Smooth muscle cell (in vitro differentiated cells): ENCODE measurements around the gene ACTN1. TPM values are rescaled to one million over a fixed set of nuclear protein-coding genes. Genes with fewer than 3 reads are reported as not detected.
A peak's percentile ranks its signal among the peaks of the same experiment; 100 is the strongest.

Experiments
- DNase-seq: peaks from one replicate; lab custom pipeline; 2025; ENCODE audit not compliant: unreplicated experiment; lab: John Stamatoyannopoulos, UW
- H2AFZ ChIP-seq: fragments of 200-600 bp; sonication (generic); 2 replicates; pipeline ENCODE4 v1.6.0; 2016; ENCODE audit warnings: antibody characterized with exemption, low read depth, mild to moderate bottlenecking
- H3F3A ChIP-seq: fragments of 200-600 bp; sonication (generic); 2 replicates; pipeline ENCODE4 v1.6.0; 2017; ENCODE audit warnings: antibody characterized with exemption, low read depth
- H3K27ac ChIP-seq: fragments of 200-600 bp; sonication (generic); 2 replicates; pipeline ENCODE4 v1.5.1; 2016; ENCODE audit warnings: low read depth, mild to moderate bottlenecking
- H3K27me3 ChIP-seq: fragments of 200-600 bp; sonication (generic); 2 replicates; pipeline ENCODE4 v1.6.1; 2016; ENCODE audit warnings: low read depth, mild to moderate bottlenecking
- H3K36me3 ChIP-seq: fragments of 200-600 bp; sonication (generic); 2 replicates; pipeline ENCODE4 v1.5.1; 2016; ENCODE audit warnings: low read depth
- H3K4me1 ChIP-seq: fragments of 200-600 bp; sonication (generic); 2 replicates; pipeline ENCODE4 v1.5.1; 2016; ENCODE audit warnings: low read depth
- H3K4me2 ChIP-seq: fragments of 200-600 bp; sonication (generic); 2 replicates; pipeline ENCODE4 v1.6.0; 2016; ENCODE audit warnings: mild to moderate bottlenecking
- H3K4me3 ChIP-seq: fragments of 200-600 bp; sonication (generic); 2 replicates; pipeline ENCODE4 v1.5.1; 2016; ENCODE audit warnings: mild to moderate bottlenecking
- H3K79me2 ChIP-seq: fragments of 200-600 bp; sonication (generic); 2 replicates; pipeline ENCODE4 v1.6.0; 2016; ENCODE audit warnings: low read depth, mild to moderate bottlenecking
- H3K9ac ChIP-seq: fragments of 200-600 bp; sonication (generic); 2 replicates; pipeline ENCODE4 v1.6.0; 2016; ENCODE audit warnings: low read depth
- H3K9me3 ChIP-seq: fragments of 200-600 bp; sonication (generic); replicated peaks from 2 replicates; pipeline ENCODE4 v1.5.1; 2016; ENCODE audit warnings: low read depth
- H4K20me1 ChIP-seq: fragments of 200-600 bp; sonication (generic); 2 replicates; pipeline ENCODE4 v1.6.0; 2016; ENCODE audit warnings: low read depth
- CTCF ChIP-seq: fragments of 200-600 bp; sonication (generic); IDR thresholded peaks from 2 replicates; pipeline ENCODE4 v1.5.1; 2017; ENCODE audit warnings: borderline replicate concordance, mild to moderate bottlenecking, antibody characterized with exemption; ENCODE audit not compliant: insufficient read depth, poor library complexity, severe bottlenecking
- WGBS: methylation state at CpG from one replicate; pipeline ENCODE4 v1.1.7; 2016; ENCODE audit warnings: low lambda C conversion rate; 5-methylcytosine and 5-hydroxymethylcytosine counted together
- polyA plus RNA-seq: library from polyadenylated mRNA; unstranded; fragments of >200 nt; fragmentation: Nextera tagmentation; extraction: Ambion mirVana; gene quantifications from 2 replicates; pipeline ENCODE4 v1.2.1, GENCODE V29; 2016
- total RNA-seq: library from RNA; depleted of rRNA; stranded (reverse); fragments of >200 nt; gene quantifications from 2 replicates; pipeline ENCODE4 v1.2.3, GENCODE V29; 2014

ACTN1 gene
- total and polyA plus RNA-seq, 2 experiments from 2014 or later: 422 to 806 TPM

GRCh38 chr14:68938271-68939150, 40.6 kb downstream of the ACTN1 start:
- 57% methylated on average over 4 of the region's 4 CpGs for WGBS

GRCh38 chr14:68937471-68938270, 41.4 kb downstream of the ACTN1 start:
- Histone ChIP-seq H4K20me1 (peaks cover 100% of the 10 kb centered on the region), H3K9ac (no peak overlapping the region), H3K4me1 (peaks cover 36% of the 10 kb centered on the region), H2AFZ (no peak overlapping the region), H3K36me3 (peaks cover 5% of the 10 kb centered on the region), H3K4me2 (peak overlapping the region; percentile 42), H3K27ac (peak overlapping the region; percentile 80), H3K79me2 (peaks cover 95% of the 10 kb centered on the region), H3K4me3 (no peak overlapping the region), H3K9me3 (no peaks in the 10 kb centered on the region), H3F3A (peaks cover 59% of the 10 kb centered on the region), H3K27me3 (no peaks in the 10 kb centered on the region)
- WGBS: 52% methylated on average over 11 of the region's 11 CpGs
- TF ChIP-seq CTCF: peak; percentile 19
- DNase-seq: no peak

More at GRCh38 chr14:68938271-68939150, 40.6 kb downstream of the ACTN1 start:
- DNase-seq: no peak
- peak overlapping the region; percentile 80 for H3K27ac ChIP-seq
- H4K20me1 ChIP-seq: peaks cover 100% of the 10 kb centered on the region
- peak overlapping the region; percentile 42 for H3K4me2 ChIP-seq
- no peak for TF ChIP-seq CTCF
- no peaks in the 10 kb centered on the region for H3K9me3 ChIP-seq
- H3K9ac ChIP-seq: peak overlapping the region; percentile 16
- H3F3A ChIP-seq: peaks cover 61% of the 10 kb centered on the region
- H2AFZ ChIP-seq: no peak overlapping the region
- no peaks in the 10 kb centered on the region for H3K27me3 ChIP-seq
- H3K4me3 ChIP-seq: no peak overlapping the region
- H3K36me3 ChIP-seq: peaks cover 5% of the 10 kb centered on the region
- peaks cover 95% of the 10 kb centered on the region for H3K79me2 ChIP-seq
- peaks cover 36% of the 10 kb centered on the region for H3K4me1 ChIP-seq

GRCh38 chr14:68936980-68937379, 42.1 kb downstream of the ACTN1 start:
- Histone ChIP-seq H2AFZ (no peak overlapping the region), H3K27me3 (no peaks in the 10 kb centered on the region), H3F3A (peaks cover 52% of the 10 kb centered on the region), H3K4me2 (no peak overlapping the region), H3K79me2 (peaks cover 95% of the 10 kb centered on the region), H4K20me1 (peaks cover 100% of the 10 kb centered on the region), H3K4me1 (peaks cover 29% of the 10 kb centered on the region), H3K27ac (peak overlapping the region; percentile 80), H3K36me3 (peaks cover 5% of the 10 kb centered on the region), H3K9ac (no peak overlapping the region), H3K4me3 (no peak overlapping the region), H3K9me3 (no peaks in the 10 kb centered on the region)
- no peak for DNase-seq
- WGBS: 86% methylated on average over 2 of the region's 2 CpGs
- TF ChIP-seq CTCF: no peak
